M059J (cell line): ENCODE results near the gene RIMBP2. TPM values are rescaled to one million over a fixed set of nuclear protein-coding genes. Genes with fewer than 3 reads are reported as not detected.
A peak's percentile ranks its signal among the peaks of the same experiment; 100 is the strongest.

Source experiments
- DNase-seq: peaks from one replicate; pipeline ENCODE4 v3.0.0-alpha.2; 2012; ENCODE audit warnings: low read depth
- total RNA-seq: library from RNA; depleted of rRNA; stranded (reverse); fragments of >200 nt; shearing (Covaris generic); gene quantifications from 2 replicates; pipeline ENCODE4 v1.2.3, GENCODE V29; 2014

Gene RIMBP2
- total RNA-seq, 1 experiment from 2014 or later: 0.47 TPM

DNA sequence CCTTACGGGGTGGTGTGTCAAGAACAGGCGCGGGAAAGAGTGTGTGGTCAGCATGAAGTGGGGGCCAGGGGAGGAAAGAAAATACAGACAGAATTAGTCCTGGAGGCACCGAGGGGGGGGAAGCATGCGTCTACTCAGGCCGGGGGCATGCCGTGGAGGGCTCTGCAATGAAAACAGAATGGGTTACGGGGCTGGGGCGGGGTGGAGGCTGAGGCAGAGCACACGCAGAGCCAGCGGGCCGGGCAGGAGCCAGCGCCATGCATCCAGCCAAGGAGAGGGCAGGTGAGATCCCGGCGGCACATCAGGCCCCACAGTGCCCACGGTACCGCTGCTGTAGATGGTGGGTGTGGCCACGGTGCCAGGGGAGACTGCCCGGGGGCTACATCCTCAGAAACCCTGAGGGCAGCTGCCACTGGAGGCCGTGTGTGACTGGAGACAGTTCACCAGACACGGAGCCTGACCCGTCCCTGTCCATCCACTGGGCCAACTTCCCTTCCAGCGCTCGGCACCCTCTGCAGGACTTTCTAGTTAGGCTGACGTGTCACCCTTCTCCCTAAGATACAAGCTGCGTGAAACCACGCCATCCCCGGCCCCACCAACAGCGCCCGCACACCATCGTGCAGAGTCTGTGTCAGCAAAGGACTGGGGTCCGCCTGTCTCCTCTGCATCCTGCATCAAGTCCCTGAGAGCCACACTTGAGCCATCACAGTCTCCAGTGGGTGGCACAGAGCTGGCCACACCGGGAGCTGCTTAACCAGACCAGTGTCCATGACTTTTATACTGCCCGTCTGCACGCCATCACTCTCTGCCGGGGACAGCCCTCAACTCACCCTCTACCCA lies 291.0 kb downstream of the RIMBP2 start:
- no peak for DNase-seq

- DNase-seq: no peak
These were observed 291.9 kb downstream of the RIMBP2 start for GRCh38 chr12:130423991-130424857.

- DNase-seq: no peak
These were observed 293.0 kb downstream of the RIMBP2 start for GRCh38 chr12:130423136-130423535.

- no peak for DNase-seq
These were observed 293.4 kb downstream of the RIMBP2 start for GRCh38 chr12:130422676-130423075.

- DNase-seq: no peak
These were observed 294.2 kb downstream of the RIMBP2 start for GRCh38 chr12:130421896-130422295.

DNA sequence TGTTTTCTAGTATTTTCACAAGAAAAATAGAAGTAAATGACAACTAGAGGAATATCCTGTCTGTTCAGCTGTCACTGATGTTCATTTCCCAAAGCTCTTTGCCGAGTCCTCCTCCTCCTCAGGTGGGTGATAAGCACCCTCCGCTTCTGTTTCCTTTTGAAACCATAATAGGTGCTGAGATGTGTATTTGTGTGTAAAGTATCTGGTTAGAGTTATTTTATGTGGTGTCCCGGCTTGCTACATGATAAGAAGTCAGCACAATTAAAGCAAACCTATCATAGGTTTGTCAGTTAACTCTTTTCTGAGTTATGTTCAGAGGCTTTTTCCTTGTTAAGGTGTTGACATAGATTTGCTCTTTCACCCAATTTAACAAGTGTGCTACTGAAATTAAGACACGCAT lies 296.0 kb downstream of the RIMBP2 start:
- DNase-seq: no peak

DNA sequence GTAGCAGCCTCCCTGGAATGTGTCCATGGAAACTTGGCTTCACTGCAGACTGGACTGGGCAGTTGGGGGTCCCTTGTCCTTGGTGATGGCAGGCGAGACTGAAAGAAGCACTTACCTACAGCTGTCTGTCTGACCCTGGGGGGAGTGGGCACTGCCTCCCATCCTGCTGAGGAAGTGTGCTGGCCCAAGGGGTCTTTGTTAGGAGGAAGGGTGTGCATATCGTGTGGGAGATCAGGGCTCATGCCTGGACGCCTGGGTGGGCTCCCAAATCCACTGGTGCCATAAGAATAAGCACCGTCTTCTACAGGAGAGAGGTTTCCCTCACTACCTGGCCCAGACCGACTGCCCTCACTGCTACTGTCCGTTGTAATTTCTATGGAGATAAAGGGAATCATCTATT lies 297.0 kb downstream of the RIMBP2 start:
- DNase-seq: no peak

DNA sequence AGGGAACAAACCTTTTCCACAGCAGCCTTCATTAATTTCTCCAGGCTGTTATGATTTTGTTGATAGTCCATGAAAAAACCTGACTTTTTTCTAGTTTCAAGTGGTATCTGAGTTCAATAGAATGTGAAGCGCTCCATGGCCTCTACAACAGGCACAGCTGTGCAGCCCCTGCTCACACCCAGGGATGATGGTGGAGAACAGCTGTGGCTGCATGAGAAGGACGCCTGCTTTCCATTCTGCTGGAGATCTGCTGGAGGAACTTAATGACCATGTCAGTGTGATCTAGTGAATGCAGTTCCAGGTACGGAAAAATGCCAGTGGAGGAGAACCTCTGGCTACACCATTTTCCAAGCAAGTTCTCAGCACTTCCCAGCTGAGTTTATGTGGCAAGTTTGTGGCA lies 297.8 kb downstream of the RIMBP2 start:
- DNase-seq: no peak

GRCh38 chr12:130414381-130414780 lies 301.7 kb downstream of the RIMBP2 start:
- DNase-seq: no peak

- DNase-seq: no peak
These were observed 302.2 kb downstream of the RIMBP2 start for GRCh38 chr12:130413909-130414308.

- DNase-seq: no peak
These were observed 303.7 kb downstream of the RIMBP2 start for GRCh38 chr12:130412384-130412783.

- no peak for DNase-seq
These were observed 310.8 kb downstream of the RIMBP2 start for GRCh38 chr12:130405332-130405731.

DNA sequence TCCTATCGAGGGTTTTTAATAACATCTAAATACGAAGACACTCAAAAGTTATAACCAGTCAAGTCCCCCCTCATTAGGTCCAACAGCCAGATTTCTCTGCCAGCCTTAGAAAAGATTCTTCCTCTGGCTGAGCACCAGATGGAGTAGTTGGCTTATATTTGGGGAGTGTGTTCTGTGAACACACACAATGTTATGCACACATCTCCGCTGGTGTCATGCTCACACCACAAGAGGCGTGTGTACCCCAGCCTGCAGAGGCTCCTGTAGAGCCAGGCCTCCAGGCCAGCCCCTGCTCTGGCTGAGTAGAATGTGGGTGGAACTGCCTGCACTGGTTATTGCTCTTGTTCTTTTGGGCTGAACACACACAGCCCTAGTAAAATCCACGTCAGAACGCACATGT lies 314.4 kb downstream of the RIMBP2 start:
- peak; percentile 5 for DNase-seq

DNA sequence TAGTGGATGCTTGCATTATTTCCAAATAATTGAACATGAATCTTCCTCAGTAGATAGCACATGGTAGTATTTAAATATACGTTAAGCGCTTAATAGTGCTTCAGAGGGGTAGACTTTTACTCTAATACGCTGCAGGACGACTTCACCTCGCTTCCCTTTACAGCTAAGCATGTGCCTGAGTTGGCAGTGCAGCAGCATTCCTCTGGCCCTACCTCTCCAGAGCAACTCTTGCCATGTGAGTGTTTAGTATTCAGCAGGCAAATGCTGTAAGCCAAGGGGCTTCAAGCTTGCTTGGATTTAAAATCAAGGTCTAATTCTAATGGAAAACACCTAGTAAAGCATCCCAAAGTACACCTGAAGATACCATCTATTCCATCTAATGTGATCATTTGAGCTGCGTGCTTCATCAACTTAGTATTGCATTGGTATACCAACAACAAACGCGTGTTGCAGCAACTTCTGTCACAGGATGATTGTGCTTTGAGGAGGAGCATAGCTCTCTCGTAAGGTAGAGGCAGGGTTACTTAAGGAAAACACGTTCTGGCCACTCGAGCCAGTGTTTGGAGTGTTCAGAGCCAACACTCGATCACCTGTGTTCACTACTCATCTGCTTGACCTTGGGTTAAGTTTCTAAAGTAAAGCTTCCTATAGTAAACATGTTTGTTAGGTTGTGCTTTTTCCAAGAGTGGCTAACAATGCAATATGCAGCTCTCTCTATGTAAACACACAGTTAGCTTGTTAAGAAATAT lies 317.8 kb downstream of the RIMBP2 start:
- no peak for DNase-seq

- no peak for DNase-seq
These were observed 319.4 kb downstream of the RIMBP2 start for GRCh38 chr12:130396667-130397066.

- DNase-seq: no peak
These were observed 321.2 kb downstream of the RIMBP2 start for GRCh38 chr12:130394906-130395305.

GRCh38 chr12:130391186-130391585 lies 324.9 kb downstream of the RIMBP2 start:
- DNase-seq: no peak

- no peak for DNase-seq
These were observed 330.9 kb downstream of the RIMBP2 start for GRCh38 chr12:130385193-130385592.

- no peak for DNase-seq
These were observed 331.9 kb downstream of the RIMBP2 start for GRCh38 chr12:130384234-130384633.

- no peak for DNase-seq
These were observed 333.3 kb downstream of the RIMBP2 start for GRCh38 chr12:130382818-130383217.

DNA sequence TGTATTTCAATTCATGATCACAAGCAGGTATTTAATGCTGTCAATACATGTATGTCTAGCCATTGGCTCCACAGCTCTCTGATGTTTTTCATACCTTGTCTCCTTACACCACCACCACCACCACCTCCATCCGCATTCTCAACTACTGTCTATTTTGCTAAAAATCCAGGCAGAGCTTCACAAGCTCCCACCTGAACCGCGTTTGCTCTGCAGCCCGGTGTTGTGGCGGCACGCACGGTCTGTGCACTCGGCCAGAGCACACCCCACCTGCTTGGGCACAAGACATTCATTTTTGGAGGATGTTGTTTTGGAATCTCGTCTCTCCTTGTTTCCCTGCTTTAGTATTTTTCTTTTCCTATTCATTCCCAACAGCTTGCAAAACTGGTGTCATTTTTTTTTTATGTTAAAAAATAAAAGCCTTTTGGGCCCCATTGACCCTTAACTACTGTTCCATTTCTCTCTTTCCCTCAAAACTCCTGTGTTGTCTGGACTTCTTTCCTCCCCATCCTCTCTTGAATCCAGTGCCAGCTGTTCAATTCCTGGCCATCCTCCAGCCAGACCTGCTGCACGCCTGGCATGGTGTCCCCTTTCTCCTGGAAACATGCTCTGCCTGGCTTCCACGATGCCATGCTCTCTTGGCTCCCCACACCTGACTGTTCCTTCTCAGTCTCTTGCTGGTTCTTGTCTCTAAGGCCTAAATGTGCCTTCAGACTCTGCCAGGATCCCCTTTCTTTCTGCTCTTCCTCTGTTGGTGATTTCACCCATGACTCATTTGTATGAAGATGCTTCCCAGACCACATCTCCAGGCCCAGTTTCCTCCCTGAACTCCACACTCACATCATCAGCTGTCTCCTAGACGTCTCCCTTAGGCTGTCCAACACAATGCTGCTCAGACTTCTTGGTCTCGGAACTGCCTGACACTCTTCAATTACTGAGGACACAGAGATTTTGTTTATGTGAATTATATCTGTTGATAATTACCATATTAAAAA lies 340.5 kb downstream of the RIMBP2 start:
- DNase-seq: no peak
